Measurements from ENCODE around the gene P2RY12. TPM values are rescaled to one million over a fixed set of nuclear protein-coding genes. Genes with fewer than 3 reads are reported as not detected.

P2RY12 gene
- total RNA-seq, 1 experiment from 2014 or later, result not detected

DNA sequence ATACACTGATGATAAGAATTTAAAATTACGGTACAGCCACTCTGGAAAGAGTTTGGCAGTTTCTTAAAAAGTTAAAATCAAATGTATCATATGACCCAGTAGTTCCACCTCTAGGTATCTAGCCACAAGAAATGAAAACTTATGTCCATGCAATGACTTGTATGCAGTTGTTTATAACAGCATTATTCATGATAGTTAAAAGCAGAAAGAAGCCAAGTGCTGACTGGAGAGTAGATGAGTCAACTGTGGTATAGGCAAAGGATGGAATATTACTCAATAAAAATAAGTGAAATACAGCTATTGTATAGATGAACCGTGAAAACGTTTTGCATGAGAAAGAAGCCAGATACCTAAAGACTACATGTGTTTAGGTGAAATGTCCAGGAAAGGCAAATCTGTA lies 82.8 kb downstream of the P2RY12 start:
- Histone ChIP-seq H3K36me3 (ENCODE audit: low read depth, low read length) (peaks cover 16% of the 10 kb centered on the region), H3K4me1 (ENCODE audit: insufficient read depth, low read length) (peaks cover 53% of the 10 kb centered on the region), H3F3A (ENCODE audit: low read length, unreplicated experiment) (peaks cover 17% of the 10 kb centered on the region), H3K9ac (ENCODE audit: low read length) (peak overlapping the region; percentile 17), H3K27me3 (ENCODE audit: low read length) (no peaks in the 10 kb centered on the region), H3K4me3 (ENCODE audit: low read length) (peak overlapping the region; percentile 37; the same call in 1 of the 2 replicates), H3K27ac (ENCODE audit: low read length) (peak overlapping the region; percentile 95), H2AFZ (ENCODE audit: low read length) (no peak overlapping the region), H3K4me2 (ENCODE audit: low read length) (peak overlapping the region; percentile 67), H4K20me1 (ENCODE audit: low read length) (no peaks in the 10 kb centered on the region), H3K9me3 (ENCODE audit: low read length) (no peaks in the 10 kb centered on the region), H3K9me2 (replicated peaks; ENCODE audit: low read length) (no peaks in the 10 kb centered on the region), H3K79me2 (ENCODE audit: low read length) (peaks cover 39% of the 10 kb centered on the region)
- ChIA-PET CTCF (interaction anchor here (0.7 kb wide), 1 partner anchor 132 kb away, joined by 4 read pairs; no protein-coding TSS in a partner anchor), POLR2A (ENCODE audit: unreplicated experiment) (no interaction called here)
- no TSS peak for BruUV-seq (replicated peaks)
- DNase-seq, result peak; percentile 89
- ATAC-seq, result peak; percentile 49
- TF ChIP-seq EZH2phosphoT487 (IDR thresholded peaks at IDR 0.05; ENCODE audit: borderline replicate concordance, low read length), result no peak
- TF ChIP-seq, protein P1, sequence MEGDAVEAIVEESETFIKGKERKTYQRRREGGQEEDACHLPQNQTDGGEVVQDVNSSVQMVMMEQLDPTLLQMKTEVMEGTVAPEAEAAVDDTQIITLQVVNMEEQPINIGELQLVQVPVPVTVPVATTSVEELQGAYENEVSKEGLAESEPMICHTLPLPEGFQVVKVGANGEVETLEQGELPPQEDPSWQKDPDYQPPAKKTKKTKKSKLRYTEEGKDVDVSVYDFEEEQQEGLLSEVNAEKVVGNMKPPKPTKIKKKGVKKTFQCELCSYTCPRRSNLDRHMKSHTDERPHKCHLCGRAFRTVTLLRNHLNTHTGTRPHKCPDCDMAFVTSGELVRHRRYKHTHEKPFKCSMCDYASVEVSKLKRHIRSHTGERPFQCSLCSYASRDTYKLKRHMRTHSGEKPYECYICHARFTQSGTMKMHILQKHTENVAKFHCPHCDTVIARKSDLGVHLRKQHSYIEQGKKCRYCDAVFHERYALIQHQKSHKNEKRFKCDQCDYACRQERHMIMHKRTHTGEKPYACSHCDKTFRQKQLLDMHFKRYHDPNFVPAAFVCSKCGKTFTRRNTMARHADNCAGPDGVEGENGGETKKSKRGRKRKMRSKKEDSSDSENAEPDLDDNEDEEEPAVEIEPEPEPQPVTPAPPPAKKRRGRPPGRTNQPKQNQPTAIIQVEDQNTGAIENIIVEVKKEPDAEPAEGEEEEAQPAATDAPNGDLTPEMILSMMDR (conservative IDR thresholded peaks at IDR 0.05; ENCODE audit: low read depth, low read length), result no peak
- TF ChIP-seq EZH2 (IDR thresholded peaks at IDR 0.05; ENCODE audit: low read length, unreplicated experiment), result no peak
- intact Hi-C loops (cut with micrococcal nuclease), result loop anchor here (1.0 kb wide), 1 partner anchor 26 kb away; no protein-coding TSS in a partner anchor

DNA sequence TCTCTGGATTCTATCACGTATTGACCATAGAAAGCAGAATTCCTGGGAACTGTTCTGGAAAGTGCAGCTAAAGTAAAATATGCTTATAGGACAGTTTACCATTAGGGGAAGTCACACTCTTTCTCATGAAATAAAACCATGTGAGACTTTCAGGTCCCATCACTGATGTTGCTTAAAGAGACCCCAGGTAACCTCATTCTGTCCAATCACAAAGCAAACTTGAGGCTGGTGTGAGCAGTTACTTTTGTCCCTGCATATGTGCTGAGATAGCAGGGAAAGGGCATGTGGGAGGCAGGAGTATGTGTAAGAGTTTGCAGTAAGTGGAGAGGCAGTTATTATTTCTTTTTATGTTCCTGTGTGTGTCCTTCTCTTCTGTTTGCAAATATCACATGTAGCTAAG lies 84.0 kb downstream of the P2RY12 start:
- no TSS peak for BruUV-seq (replicated peaks)
- ATAC-seq, result no peak

DNA sequence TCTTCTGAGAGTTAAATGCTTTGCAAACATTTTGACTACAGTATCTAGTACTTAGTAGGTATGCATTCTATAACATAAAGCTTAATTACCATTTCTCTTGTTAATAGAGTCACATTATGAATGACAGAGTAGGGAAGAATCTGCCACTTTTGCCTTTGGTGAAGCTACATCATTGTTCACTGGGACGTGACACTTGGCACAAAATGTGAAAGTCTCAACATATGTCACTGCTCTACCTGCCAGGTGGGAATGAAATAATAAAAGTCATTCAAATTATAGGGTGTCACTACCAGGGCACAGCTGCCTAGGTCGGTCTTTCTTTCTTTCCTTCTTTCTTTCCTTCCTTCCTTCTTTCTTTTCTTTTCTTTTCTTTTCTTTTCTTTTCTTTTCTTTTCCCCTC lies 85.5 kb downstream of the P2RY12 start:
- Histone ChIP-seq H3F3A (ENCODE audit: low read length, unreplicated experiment) (no peaks in the 10 kb centered on the region), H3K36me3 (ENCODE audit: low read depth, low read length) (peaks cover 25% of the 10 kb centered on the region), H3K27ac (ENCODE audit: low read length) (no peak overlapping the region), H2AFZ (ENCODE audit: low read length) (no peak overlapping the region), H3K4me2 (ENCODE audit: low read length) (no peak overlapping the region), H3K27me3 (ENCODE audit: low read length) (no peaks in the 10 kb centered on the region), H3K9ac (ENCODE audit: low read length) (no peak overlapping the region), H3K79me2 (ENCODE audit: low read length) (peaks cover 34% of the 10 kb centered on the region), H3K4me1 (ENCODE audit: insufficient read depth, low read length) (peaks cover 30% of the 10 kb centered on the region), H3K9me2 (replicated peaks; ENCODE audit: low read length) (no peaks in the 10 kb centered on the region), H3K9me3 (ENCODE audit: low read length) (no peaks in the 10 kb centered on the region), H4K20me1 (ENCODE audit: low read length) (no peaks in the 10 kb centered on the region), H3K4me3 (ENCODE audit: low read length) (no peak overlapping the region)
- ChIA-PET POLR2A (ENCODE audit: unreplicated experiment) (interaction anchor here (0.7 kb wide), 1 partner anchor 25 kb away, joined by 4 read pairs; no protein-coding TSS in a partner anchor), CTCF (no interaction called here)
- TF ChIP-seq, protein P1 (conservative IDR thresholded peaks at IDR 0.05; ENCODE audit: low read depth, low read length), result no peak
- no peak for TF ChIP-seq EZH2 (IDR thresholded peaks at IDR 0.05; ENCODE audit: low read length, unreplicated experiment)
- TF ChIP-seq EZH2phosphoT487 (IDR thresholded peaks at IDR 0.05; ENCODE audit: borderline replicate concordance, low read length), result no peak
- BruUV-seq (replicated peaks), result no TSS peak
- no peak for DNase-seq
- no peak for ATAC-seq
- intact Hi-C loops (cut with micrococcal nuclease), result no loop called here

More for the DNA sequence above, 84.0 kb downstream of the P2RY12 start:
- Histone ChIP-seq H3K79me2 (ENCODE audit: low read length) (peaks cover 34% of the 10 kb centered on the region), H3K4me2 (ENCODE audit: low read length) (no peak overlapping the region), H4K20me1 (ENCODE audit: low read length) (no peaks in the 10 kb centered on the region), H3K36me3 (ENCODE audit: low read depth, low read length) (peaks cover 16% of the 10 kb centered on the region), H3K27me3 (ENCODE audit: low read length) (no peaks in the 10 kb centered on the region), H3K9ac (ENCODE audit: low read length) (no peak overlapping the region), H2AFZ (ENCODE audit: low read length) (no peak overlapping the region), H3K4me1 (ENCODE audit: insufficient read depth, low read length) (peaks cover 40% of the 10 kb centered on the region), H3K27ac (ENCODE audit: low read length) (no peak overlapping the region), H3K4me3 (ENCODE audit: low read length) (no peak overlapping the region), H3K9me3 (ENCODE audit: low read length) (no peaks in the 10 kb centered on the region), H3K9me2 (replicated peaks; ENCODE audit: low read length) (no peaks in the 10 kb centered on the region), H3F3A (ENCODE audit: low read length, unreplicated experiment) (peaks cover 5% of the 10 kb centered on the region)
- no peak for DNase-seq
- CTCF ChIA-PET, result no interaction called here
- POLR2A ChIA-PET (ENCODE audit: unreplicated experiment), result no interaction called here
- intact Hi-C loops (cut with micrococcal nuclease), result no loop called here
- TF ChIP-seq EZH2 (IDR thresholded peaks at IDR 0.05; ENCODE audit: low read length, unreplicated experiment), result no peak
- TF ChIP-seq, protein P1 (conservative IDR thresholded peaks at IDR 0.05; ENCODE audit: low read depth, low read length), result no peak
- TF ChIP-seq EZH2phosphoT487 (IDR thresholded peaks at IDR 0.05; ENCODE audit: borderline replicate concordance, low read length), result no peak
